GM19397 (cell line): ENCODE results near the gene CSNK2A1.
"Not testable (repeated sequence)": the region's sequence is repeated elsewhere in the genome, so short reads cannot be mapped to it uniquely, and the experiment has no call there.

ENCODE experiments used
- ATAC-seq: cut with Tn5 transposase; IDR thresholded peaks from one replicate; pipeline ENCODE4 v1.9.1; 2021; ENCODE audit warnings: mild to moderate bottlenecking, moderate library complexity; ENCODE audit not compliant: unreplicated experiment

The CSNK2A1 gene

DNA sequence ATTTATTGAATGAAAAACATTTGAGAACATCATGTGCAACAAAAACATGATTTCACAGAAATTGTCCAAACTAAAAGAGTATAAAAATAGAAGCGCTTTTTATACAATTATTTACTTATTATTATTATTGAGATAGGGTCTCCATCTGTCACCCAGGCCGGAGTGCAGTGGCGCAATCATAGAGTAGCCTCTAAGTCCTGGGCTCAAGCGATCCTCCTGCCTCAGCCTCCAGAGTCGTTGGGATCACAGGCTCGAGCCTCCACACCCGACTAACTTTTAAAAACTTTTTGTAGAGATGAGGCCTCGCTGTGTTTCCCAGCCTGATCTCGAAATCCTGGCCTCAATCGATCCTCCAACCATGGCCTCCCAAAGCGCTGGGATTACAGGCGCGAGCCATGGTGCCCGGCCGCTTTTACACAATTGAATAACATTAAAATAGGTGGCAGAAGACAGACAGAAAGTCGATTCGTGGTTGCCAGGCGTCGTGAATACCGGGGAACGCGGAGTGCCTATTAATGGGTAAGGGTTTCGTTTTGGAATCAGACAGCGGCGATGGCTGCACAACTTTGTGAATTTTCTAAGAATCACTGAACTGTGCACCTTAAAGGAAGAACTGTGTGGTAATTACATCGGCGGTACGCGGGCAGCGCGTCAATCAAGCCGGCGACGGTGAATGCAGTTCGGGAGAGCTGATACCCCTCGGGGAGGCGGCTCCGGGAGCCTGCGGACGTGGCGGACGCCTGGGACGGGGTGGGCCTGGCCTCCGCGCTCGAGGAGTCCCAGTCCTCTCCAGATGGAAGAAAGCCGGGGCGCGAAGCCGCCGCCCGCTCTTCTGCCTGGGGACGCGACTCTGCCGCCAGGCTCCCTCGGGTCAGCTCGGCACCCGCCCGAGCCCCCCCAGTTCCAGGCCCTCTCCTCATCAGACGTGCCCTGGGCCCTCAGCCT lies 82.1 kb downstream of the CSNK2A1 start:
- peak; percentile 37 for ATAC-seq

- no peak for ATAC-seq
These were observed 82.9 kb downstream of the CSNK2A1 start for GRCh38 chr20:460707-461106.

DNA sequence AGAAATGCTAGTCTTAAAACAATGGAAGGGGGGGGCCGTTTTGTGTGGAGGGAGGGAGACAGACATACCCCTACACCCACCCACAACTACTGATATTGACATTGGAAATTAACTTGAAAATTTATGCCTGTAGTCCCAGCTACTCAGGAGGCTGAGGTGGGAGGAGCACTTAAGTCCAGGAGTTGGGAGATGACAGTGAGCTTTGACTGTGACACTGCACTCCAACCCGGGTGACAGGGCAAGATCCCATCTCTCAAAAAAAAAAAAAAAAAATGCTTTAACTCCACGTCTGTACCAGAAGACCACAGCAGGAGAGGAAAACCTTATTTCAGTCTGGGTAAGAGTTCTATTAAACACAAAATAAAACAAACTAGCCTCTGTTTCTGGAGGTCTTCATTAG lies 83.4 kb downstream of the CSNK2A1 start:
- no peak for ATAC-seq

DNA sequence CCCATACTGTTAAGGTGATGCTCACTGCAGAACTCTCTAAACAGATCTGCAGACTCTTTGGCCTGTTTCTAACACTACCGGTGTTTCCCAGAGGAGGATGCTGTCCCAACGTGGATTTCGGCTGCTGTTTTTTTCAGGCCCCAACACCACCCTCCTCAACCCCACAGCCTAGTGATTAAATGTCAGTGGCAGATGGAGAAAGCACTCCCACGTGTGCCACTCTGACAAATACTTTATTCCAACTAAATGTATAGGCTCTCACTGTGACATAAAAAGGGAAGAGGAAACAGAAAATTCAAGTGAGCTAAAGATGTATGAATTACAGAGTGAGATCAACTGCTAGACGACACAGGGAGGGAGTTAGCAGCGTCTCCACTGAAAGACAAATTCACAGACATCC lies 84.8 kb downstream of the CSNK2A1 start:
- no peak for ATAC-seq

- ATAC-seq = no peak
These were observed 88.6 kb downstream of the CSNK2A1 start for GRCh38 chr20:454951-455350.

- ATAC-seq = not testable (repeated sequence)
These were observed 91.6 kb downstream of the CSNK2A1 start for GRCh38 chr20:452021-452420.

DNA sequence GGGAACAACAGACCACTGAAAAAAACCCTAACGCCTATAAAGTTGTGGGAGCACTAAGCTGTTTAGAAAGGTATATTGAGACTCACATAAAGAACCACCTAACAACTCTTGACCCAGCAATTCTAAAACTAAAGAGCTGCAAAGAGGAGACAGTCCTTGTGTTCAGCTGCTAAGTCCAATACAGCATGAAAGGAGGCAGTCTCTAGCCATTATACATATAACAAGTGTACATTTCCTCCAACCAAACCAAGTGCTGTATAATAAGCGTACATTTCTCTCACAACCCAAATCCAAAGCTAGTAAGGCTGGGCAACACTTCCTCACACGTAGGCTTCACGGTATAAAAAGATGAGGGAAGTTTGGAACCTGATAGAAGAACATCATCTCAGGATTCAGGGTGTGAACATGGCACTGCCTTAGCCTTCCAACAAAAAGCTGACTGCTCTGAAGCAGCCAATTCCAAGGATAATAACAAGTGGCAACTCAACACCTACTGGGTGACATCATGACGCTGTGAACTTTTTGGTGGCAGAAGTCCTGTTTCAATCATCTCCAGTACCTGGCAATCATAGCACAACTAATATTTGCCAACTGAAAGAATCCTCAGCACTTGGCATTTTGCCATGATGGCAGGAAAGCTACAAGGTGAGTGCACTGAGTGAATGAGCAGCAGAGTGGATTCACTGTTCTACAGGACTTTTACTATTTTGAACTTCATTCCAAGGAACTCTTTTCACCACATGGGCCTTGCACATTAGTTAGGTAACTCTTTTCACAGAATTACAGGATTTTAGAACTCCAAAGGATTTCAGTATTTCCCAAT lies 97.9 kb downstream of the CSNK2A1 start:
- ATAC-seq = no peak

GRCh38 chr20:444862-445426 lies 98.6 kb downstream of the CSNK2A1 start:
- no peak for ATAC-seq

DNA sequence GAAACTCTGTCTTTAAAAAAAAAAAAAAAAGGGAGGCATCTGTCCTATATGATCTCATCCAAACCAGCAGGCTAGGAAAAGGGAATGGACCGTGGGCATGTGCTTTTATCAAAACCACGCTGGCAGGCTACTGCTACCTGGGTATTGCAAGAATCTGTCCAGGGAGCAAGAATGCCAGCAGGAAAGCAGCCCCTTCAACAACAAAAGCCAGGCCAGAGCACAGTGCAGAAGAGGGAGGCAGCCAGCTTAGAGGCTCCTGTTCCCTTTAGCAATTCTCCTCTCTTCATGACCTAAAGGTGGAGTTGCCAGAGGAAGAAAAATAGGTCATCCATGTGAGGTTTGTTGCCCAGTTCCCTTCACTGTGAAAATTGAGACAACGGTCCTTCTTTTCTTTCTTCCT lies 99.5 kb downstream of the CSNK2A1 start:
- no peak for ATAC-seq

DNA sequence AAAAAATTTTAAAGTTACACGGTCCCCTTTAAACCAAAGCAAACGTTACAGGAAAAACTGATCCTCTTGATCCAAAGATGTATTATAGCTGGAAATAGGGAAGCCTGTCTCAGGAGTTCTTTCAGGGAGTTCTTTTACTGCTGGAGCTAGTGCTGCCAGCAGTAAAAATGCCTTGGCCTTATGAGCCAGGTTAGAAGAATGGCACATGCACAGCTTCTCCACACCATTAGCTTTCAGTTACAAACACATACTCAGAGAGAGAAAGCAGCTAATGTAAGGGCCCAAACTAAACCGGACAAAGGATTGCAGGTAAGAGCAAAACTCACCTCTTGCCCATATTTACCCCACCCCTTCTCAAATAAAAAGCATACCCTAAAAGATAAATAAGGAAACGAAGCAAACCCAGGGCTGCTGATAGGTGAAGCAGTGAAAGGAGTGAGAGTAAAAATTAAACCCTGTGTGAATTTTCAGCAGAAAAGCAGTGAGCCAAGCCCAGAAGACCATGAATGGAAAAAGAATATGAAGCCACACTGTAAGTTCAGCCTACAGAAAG lies 100.3 kb downstream of the CSNK2A1 start:
- ATAC-seq = no peak

GRCh38 chr20:440636-441035 lies 103.0 kb downstream of the CSNK2A1 start:
- no peak for ATAC-seq

DNA sequence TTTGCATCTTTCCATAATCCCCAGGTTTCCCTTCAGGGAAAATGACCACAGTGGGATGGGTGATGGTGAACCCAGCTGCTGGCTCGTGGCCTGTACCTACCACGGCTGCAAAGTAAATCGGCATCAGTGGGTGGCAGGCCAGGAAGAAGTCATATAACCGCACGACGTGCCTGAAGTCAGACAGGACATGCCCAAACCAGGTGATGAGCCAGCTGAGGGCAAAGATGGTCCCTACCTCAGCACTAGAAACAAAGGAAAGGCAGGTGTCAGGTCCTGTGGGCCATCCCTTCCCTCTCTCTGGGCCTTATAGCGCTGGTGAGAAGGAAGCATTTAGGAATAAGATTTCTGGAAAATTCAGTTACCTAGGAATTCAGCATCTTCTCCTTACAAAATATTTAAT lies 103.4 kb downstream of the CSNK2A1 start:
- no peak for ATAC-seq

DNA sequence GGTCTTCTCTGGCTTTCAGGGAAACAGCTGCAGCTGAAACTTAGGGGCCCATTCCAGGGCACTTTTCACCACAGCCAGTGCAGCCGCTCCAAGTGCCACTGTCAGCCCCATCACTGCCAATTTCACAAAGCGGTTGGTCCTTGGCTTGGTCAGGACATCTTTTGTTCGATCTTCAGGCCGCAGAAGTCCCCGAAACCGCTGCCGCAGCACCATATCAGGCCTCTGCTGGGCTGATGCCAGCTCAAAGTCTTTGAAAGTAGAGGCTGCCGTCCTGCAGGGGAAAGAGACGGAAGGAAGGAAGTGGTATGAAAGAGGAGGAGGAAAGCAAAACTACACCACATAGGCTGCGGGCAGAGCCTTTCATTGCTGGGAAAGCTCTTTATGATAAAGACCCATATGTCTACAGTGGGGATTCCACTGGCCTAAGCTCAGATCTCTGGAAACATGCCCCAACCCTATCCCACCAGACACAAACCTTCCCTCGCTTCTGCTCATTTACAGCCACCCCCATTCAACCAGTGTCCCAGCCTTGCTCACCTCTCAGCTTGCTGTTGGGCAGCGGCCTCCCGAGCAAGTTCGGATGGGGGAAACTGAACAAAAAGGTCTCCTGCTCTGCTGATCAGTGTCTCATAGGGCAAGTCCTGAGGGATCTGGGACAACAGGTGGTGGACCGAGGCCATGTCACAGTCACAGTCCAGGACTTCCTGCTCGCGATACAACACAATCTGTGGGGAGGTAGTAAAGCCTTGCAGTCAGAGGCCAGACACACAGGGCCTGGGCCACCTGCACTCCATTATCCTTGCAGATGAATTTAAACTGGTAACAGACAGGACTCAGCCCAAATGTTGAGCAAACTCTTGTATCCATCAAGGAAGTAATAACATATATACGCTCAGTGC lies 104.8 kb downstream of the CSNK2A1 start:
- ATAC-seq = no peak

DNA sequence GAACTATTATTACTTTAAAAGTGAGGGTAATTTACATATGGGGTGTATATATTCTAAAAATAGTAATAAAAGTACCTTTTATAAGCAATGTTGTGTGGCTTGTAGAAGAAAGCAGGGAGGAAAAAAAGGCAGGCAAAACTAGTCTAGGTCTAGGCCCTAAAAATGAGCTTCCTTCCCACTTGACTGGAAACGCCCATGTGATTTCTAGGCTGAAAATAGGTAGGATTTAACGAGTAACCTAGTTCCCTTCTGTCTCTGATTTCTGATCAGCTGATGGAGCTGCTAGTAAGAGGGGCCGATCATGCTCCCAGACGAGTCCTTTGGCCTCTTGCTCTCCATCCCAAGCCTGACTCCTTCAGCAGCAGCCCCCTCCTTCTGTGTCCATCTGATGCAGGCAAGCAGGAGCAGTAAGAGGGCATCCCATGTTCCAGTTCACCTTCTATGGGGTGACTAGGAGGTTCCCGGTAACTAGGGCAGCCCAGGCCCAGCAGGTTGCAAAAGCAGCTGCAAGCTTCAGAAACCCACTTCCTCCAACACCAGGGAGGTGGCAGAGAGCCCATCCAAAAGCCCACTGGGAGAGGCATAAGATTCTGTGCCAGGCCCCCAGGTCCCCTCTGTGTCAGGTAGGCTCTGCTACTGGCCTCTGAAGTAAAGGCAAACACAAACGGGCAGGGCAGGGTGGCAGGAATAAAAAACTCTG lies 105.7 kb downstream of the CSNK2A1 start:
- ATAC-seq = no peak

- no peak for ATAC-seq
These were observed 107.1 kb downstream of the CSNK2A1 start for GRCh38 chr20:436476-436875.

DNA sequence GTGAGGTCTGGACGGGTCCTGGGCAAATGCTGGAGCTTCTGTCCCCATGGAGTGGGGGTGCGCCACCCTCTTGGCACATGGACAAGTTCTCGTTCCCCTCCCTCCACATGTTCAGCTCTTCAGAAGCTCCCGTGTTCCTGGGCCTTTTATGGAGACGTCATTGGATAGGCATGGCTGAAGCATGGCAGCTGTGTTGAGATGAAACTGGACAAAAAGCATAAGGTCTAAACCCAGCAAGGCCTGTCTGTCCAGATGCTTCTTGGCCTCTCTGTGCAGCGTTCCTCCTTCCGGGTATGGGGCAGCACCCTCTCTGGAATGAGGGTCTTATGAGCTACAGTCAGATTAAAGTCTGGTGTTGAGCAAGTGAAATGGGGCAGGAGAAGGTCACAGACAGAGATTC lies 108.0 kb downstream of the CSNK2A1 start:
- no peak for ATAC-seq

- no peak for ATAC-seq
These were observed 108.8 kb downstream of the CSNK2A1 start for GRCh38 chr20:434661-435419.

DNA sequence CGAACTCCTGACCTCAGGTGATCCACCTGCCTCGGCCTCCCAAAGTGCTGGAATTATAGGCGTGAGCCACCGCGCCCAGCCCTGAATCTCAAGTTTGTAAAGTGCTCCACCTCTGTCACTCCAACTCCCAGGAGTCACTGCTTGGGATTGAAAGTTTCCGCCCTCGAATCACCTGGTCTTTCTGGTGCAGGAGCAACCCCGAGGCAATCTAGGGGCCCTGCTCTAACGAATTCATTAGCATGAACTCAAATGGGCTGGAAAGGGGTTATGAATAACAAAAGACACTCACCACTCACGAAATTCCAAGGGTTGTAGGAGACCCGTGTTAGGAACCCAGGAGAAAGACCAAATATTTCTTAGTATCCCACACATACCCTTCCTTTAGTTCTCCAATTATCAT lies 109.4 kb downstream of the CSNK2A1 start:
- no peak for ATAC-seq
